ENCODE results near the gene UQCR10.

DNA sequence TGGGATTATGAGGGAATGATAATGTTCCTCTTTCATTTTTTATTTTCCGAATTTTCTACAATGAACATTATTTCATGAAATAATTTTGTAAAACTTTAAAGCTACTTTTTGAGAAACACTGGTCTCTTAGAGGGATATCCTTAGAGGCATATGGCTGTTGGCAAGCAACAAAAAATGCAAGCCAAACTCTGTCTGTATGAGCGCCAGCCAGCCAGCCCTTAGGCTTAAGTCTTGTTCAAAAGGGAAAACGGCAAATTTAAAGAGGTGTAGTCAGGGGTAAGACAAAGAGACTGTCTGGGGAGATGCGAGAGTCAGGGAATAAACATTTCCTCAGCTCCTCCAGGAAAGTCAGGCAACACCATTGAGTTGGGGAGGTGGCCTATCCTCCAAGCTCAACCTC is 48.4 kb downstream of the UQCR10 start:
- TF ChIP-seq POLR2AphosphoS5 (IDR thresholded peaks at IDR 0.05; ENCODE audit: borderline replicate concordance, low read depth, low read length) (no peak), EZH2 (IDR thresholded peaks at IDR 0.05) (no peak)
